ENCODE data around the gene SHROOM3. TPM values are rescaled to one million over a fixed set of nuclear protein-coding genes. Genes with fewer than 3 reads are reported as not detected.

Gene SHROOM3
- total and polyA plus RNA-seq, 10 donors, result 0.37 to 23.9 (median 8.3) TPM

GRCh38 chr4:76558396-76559235, 123.6 kb downstream of the SHROOM3 start:
- H3K27ac ChIP-seq, result no peak overlapping the region
- TF ChIP-seq, protein P1, sequence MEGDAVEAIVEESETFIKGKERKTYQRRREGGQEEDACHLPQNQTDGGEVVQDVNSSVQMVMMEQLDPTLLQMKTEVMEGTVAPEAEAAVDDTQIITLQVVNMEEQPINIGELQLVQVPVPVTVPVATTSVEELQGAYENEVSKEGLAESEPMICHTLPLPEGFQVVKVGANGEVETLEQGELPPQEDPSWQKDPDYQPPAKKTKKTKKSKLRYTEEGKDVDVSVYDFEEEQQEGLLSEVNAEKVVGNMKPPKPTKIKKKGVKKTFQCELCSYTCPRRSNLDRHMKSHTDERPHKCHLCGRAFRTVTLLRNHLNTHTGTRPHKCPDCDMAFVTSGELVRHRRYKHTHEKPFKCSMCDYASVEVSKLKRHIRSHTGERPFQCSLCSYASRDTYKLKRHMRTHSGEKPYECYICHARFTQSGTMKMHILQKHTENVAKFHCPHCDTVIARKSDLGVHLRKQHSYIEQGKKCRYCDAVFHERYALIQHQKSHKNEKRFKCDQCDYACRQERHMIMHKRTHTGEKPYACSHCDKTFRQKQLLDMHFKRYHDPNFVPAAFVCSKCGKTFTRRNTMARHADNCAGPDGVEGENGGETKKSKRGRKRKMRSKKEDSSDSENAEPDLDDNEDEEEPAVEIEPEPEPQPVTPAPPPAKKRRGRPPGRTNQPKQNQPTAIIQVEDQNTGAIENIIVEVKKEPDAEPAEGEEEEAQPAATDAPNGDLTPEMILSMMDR (IDR thresholded peaks at IDR 0.05 in 8 of 11, conservative IDR thresholded peaks at IDR 0.05 in 3 of 11), result no peak
- peaks cover 0 to 5% (median 0%) of the 10 kb centered on the region in 7 donors for H3K27me3 ChIP-seq (replicated peaks in 1 of 7)
- H3K4me3 ChIP-seq, result no peak overlapping the region
- H3K9me3 ChIP-seq, result no peaks in the 10 kb centered on the region
- intact Hi-C loops (cut with DNase I; ENCODE audit: low total_unique reads), result no loop called here
- H3K36me3 ChIP-seq, result no peaks in the 10 kb centered on the region
- DNase-seq, result no peak
- peaks cover 0 to 6% (median 0%) of the 10 kb centered on the region in 6 donors for H3K4me1 ChIP-seq
- whole genome bisulfite sequencing, 5 donors, result 72 to 90% (median 78%) methylated on average over 5 of the region's 5 CpGs

- DNase-seq, result no peak
- intact Hi-C loops (cut with DNase I; ENCODE audit: low total_unique reads), result no loop called here
- Histone ChIP-seq H3K9me3 (no peaks in the 10 kb centered on the region), H3K27ac (no peak overlapping the region), H3K4me3 (no peak overlapping the region), H3K36me3 (no peaks in the 10 kb centered on the region), H3K4me1 (peaks cover 0 to 6% (median 0%) of the 10 kb centered on the region in 6 donors), H3K27me3 (replicated peaks in 1 of 7) (peaks cover 0 to 5% (median 0%) of the 10 kb centered on the region in 7 donors)
- TF ChIP-seq, protein P1 (IDR thresholded peaks at IDR 0.05 in 8 of 11, conservative IDR thresholded peaks at IDR 0.05 in 3 of 11), result no peak
- TF ChIP-seq POLR2AphosphoS5 (IDR thresholded peaks at IDR 0.05), result no peak
- TF ChIP-seq POLR2A (IDR thresholded peaks at IDR 0.05), result no peak
- WGBS, 5 donors, result 78 to 92% (median 89%) methylated on average over 13 of the region's 13 CpGs
Observed at GRCh38 chr4:76559236-76560071, 124.4 kb downstream of the SHROOM3 start.

DNA sequence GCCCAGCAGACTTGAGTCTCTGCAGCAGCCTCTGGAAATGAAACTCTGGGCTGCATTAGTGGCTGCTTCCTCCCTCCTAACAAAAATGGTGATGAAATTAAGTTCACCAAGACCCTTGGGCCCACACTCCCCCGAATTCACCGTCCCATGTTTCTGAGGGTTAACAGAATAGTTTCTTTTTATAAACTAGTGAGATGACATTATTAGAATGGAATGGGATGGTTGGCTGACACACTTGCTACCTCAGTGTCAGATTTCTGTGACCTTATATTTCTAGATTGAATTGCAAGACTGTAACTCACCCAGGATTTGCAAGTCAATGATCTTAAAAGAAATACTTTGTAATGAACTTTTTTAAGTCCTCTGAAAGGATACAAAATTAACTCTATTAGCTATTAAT, 127.1 kb downstream of the SHROOM3 start:
- H3K27me3 ChIP-seq (replicated peaks in 1 of 7), result peaks cover 0 to 5% (median 0%) of the 10 kb centered on the region in 7 donors
- TF ChIP-seq, protein P1 (IDR thresholded peaks at IDR 0.05 in 8 of 11, conservative IDR thresholded peaks at IDR 0.05 in 3 of 11), result no peak
- no peak for TF ChIP-seq POLR2A (IDR thresholded peaks at IDR 0.05)
- TF ChIP-seq POLR2AphosphoS5 (IDR thresholded peaks at IDR 0.05), result no peak
- no peaks in the 10 kb centered on the region for H3K9me3 ChIP-seq
- H3K4me3 ChIP-seq, result no peak overlapping the region
- H3K36me3 ChIP-seq, result no peaks in the 10 kb centered on the region
- WGBS, 5 donors, result 43 to 82% (median 58%) methylated on average over 2 of the region's 2 CpGs
- no peak for DNase-seq
- peaks cover 0 to 6% (median 0%) of the 10 kb centered on the region in 6 donors for H3K4me1 ChIP-seq
- intact Hi-C loops (cut with DNase I; ENCODE audit: low total_unique reads), result no loop called here
- no peak overlapping the region for H3K27ac ChIP-seq
